Measurements from ENCODE around the gene ZNF335.

GRCh38 chr20:46001498-46001897 is 29.5 kb upstream of the ZNF335 start:
- no peak for TF ChIP-seq KDM1A (IDR thresholded peaks at IDR 0.05; ENCODE audit: borderline replicate concordance, low read length)
- no peak for TF ChIP-seq CTCF (IDR thresholded peaks at IDR 0.05; ENCODE audit: control extremely low read depth in 1 of 3, insufficient read depth in 1 of 3, low read depth in 1 of 3, low read length in 3 of 3)
- no peak for TF ChIP-seq EZH2 (IDR thresholded peaks at IDR 0.05; ENCODE audit: low read depth, low read length, severe bottlenecking)
- TF ChIP-seq, protein P1, sequence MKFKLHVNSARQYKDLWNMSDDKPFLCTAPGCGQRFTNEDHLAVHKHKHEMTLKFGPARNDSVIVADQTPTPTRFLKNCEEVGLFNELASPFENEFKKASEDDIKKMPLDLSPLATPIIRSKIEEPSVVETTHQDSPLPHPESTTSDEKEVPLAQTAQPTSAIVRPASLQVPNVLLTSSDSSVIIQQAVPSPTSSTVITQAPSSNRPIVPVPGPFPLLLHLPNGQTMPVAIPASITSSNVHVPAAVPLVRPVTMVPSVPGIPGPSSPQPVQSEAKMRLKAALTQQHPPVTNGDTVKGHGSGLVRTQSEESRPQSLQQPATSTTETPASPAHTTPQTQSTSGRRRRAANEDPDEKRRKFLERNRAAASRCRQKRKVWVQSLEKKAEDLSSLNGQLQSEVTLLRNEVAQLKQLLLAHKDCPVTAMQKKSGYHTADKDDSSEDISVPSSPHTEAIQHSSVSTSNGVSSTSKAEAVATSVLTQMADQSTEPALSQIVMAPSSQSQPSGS (IDR thresholded peaks at IDR 0.05; ENCODE audit: low read length) = no peak
- TF ChIP-seq PHF8 (conservative IDR thresholded peaks at IDR 0.05; ENCODE audit: low read depth, low read length) = no peak
- no peak for TF ChIP-seq TBP (IDR thresholded peaks at IDR 0.05; ENCODE audit: low read depth, low read length)
- TF ChIP-seq, protein P2, sequence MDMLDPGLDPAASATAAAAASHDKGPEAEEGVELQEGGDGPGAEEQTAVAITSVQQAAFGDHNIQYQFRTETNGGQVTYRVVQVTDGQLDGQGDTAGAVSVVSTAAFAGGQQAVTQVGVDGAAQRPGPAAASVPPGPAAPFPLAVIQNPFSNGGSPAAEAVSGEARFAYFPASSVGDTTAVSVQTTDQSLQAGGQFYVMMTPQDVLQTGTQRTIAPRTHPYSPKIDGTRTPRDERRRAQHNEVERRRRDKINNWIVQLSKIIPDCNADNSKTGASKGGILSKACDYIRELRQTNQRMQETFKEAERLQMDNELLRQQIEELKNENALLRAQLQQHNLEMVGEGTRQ (IDR thresholded peaks at IDR 0.05; ENCODE audit: low read length) = no peak

Measured in H1 (cell line).